GM06990 (cell line): ENCODE results near the gene USF2.

Experiments used
- DNase-seq: peaks from one replicate; pipeline ENCODE4 v3.0.0-alpha.2; 2011; ENCODE audit not compliant: insufficient read length; ENCODE audit errors: extremely low read depth
- H3K27me3 ChIP-seq: replicated peaks from 2 replicates; pipeline ENCODE4 v1.6.0; 2011; ENCODE audit warnings: low read length; ENCODE audit not compliant: control insufficient read depth, insufficient read depth
- H3K36me3 ChIP-seq: 2 replicates; pipeline ENCODE4 v1.5.1; 2011; ENCODE audit warnings: low read length; ENCODE audit not compliant: control insufficient read depth, insufficient read depth
- H3K4me3 ChIP-seq: replicated peaks from 2 replicates; pipeline ENCODE4 v1.5.1; 2011; ENCODE audit warnings: low read depth, mild to moderate bottlenecking, control low read depth, low read length
- TF ChIP-seq, protein P1 (sequence below): IDR thresholded peaks from 2 replicates; pipeline ENCODE4 v1.5.1; 2011; ENCODE audit warnings: low read length, control low read depth, mild to moderate bottlenecking, inconsistent platforms; ENCODE audit not compliant: insufficient read depth, poor library complexity, severe bottlenecking

The USF2 gene

DNA sequence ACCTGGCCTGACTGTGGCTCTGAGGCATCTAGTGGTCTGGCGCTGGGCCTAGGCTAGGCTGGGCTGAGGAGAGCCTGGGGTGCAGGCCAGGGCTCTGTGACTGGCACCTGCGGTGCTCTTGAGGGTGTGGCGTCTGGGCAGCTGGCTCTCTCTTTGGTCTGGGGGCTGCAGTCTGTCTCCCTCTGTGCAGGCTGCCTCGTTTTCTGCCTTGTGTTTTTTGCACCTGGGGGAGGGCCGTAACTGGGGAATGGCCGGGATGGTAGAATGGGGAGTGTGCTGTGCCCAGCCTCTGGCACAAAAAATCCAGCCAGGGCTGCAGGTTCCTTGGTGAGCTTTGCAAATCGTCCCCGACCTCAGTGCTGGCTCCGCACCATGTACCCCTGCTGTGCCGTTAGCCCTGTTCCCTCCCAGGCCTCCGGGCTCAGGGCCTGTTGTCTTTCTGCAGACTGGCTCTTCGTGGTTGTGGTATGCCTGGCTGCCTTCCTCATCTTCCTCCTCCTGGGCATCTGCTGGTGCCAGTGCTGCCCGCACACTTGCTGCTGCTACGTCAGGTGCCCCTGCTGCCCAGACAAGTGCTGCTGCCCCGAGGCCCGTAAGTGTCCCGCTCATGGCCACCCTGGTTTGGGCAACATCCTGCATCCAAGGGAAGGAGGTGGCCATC lies 6.5 kb upstream of the USF2 start:
- peaks cover 6% of the 10 kb centered on the region for H3K36me3 ChIP-seq
- TF ChIP-seq, protein P1, sequence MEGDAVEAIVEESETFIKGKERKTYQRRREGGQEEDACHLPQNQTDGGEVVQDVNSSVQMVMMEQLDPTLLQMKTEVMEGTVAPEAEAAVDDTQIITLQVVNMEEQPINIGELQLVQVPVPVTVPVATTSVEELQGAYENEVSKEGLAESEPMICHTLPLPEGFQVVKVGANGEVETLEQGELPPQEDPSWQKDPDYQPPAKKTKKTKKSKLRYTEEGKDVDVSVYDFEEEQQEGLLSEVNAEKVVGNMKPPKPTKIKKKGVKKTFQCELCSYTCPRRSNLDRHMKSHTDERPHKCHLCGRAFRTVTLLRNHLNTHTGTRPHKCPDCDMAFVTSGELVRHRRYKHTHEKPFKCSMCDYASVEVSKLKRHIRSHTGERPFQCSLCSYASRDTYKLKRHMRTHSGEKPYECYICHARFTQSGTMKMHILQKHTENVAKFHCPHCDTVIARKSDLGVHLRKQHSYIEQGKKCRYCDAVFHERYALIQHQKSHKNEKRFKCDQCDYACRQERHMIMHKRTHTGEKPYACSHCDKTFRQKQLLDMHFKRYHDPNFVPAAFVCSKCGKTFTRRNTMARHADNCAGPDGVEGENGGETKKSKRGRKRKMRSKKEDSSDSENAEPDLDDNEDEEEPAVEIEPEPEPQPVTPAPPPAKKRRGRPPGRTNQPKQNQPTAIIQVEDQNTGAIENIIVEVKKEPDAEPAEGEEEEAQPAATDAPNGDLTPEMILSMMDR: no peak
- no peak for DNase-seq
- no peak overlapping the region for H3K4me3 ChIP-seq
- no peaks in the 10 kb centered on the region for H3K27me3 ChIP-seq

DNA sequence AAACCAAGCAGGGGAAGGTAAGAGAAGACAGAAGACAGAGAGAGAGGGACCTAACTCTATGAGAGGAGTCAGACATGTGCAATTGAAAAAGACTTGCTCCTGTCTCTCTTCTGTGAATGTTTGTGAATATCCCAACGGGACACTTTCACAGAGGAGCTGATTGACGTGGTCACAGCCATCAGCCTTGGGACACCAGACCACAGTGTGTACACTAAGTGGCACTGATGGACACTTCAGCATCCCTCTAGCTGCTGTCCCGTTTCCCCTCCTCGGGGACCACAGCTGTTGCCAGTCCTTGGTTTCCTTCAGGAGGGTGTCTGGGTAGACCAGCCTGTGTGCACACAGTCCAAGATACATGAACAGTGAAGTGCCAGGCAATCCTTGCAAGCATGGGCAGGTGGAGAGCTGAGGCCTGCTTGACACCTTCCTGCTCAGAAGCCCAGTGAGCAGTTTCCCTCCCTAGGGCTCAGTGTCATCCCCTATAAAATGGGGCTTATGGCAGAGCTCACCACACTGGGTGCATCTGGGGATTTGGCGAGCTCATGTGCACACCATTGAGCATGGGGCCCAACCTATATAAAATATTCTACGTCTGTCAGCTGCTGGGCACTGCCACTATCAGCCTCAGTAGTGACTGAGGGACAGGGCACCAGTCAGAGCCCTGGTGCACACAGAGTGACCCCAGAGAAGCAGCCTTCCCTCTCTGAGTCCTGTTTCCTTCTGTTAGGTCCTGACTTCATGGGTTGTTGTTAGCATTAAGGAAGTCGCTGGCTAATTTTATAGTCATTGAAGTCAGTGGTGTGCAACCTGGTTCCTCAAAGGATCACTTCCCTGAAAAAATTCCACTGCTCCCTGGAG lies 4.3 kb upstream of the USF2 start:
- H3K27me3 ChIP-seq: no peaks in the 10 kb centered on the region
- no peak for DNase-seq
- no peak overlapping the region for H3K4me3 ChIP-seq
- TF ChIP-seq, protein P1: no peak
- peaks cover 6% of the 10 kb centered on the region for H3K36me3 ChIP-seq

DNA sequence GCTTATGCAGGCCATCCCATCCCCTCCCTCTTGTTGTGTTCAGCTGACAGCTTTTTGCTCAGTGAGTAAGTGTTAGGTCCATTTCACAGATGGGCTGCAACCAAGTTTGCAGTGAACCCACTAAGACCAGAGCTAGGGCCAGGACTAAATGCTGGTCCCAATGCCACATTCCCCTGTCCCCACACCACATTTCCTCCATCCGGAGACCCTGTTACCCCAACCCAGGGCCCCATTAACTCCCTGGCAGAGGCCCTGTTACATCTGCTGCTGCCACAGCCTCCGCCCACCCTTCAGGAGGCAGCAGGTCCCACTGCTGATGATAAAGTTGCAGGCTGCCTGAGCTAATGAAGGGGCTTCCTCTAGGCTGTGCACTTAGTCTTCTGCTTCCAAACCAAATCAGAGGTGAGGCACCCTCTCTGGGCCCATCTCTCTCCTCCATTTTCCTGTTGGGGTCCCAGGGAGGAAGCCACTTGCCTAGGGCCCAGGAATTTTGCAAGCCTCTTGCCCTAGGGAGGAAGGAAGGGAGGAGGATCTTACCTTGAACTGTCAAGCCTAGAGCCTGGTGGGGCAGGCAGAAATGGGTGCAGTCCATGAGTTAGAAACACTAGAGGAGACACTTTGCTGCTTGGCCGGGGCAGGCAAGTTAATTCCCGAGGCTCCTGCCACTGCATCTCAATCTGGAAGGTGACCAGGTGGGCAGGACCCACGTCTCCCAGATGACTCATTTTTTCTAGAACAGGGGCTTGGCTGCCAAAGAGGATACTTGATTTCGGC lies 3.4 kb upstream of the USF2 start:
- TF ChIP-seq, protein P1: no peak
- H3K27me3 ChIP-seq: no peaks in the 10 kb centered on the region
- peaks cover 6% of the 10 kb centered on the region for H3K36me3 ChIP-seq
- H3K4me3 ChIP-seq: no peak overlapping the region
- no peak for DNase-seq

DNA sequence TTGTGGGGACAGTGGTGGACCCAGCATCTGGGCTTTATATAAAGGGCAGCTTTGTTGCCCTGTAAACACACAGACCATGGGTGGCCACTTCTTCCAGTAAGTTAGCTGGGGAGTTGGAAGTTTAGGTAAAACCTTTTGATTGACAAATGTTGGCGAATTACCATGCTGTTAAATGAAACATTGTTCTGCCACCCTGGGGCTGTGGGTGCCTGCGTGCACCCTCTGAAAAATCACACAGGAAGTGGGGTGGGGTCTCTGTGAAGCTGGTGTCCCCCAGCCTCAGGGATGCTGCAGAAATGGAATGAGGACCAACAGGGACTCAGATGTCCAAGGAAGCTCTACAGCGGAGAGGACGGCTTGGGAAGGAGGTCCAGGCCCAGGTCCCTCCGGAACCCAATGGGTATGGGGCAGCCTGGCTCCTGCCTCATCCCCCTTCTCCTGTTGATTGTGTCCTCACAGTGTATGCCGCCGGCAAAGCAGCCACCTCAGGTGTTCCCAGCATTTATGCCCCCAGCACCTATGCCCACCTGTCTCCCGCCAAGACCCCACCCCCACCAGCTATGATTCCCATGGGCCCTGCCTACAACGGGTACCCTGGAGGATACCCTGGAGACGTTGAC lies 2.8 kb upstream of the USF2 start:
- peaks cover 8% of the 10 kb centered on the region for H3K36me3 ChIP-seq
- no peaks in the 10 kb centered on the region for H3K27me3 ChIP-seq
- no peak for DNase-seq
- H3K4me3 ChIP-seq: no peak overlapping the region; the same call in 1 of the 2 replicates
- TF ChIP-seq, protein P1: no peak

DNA sequence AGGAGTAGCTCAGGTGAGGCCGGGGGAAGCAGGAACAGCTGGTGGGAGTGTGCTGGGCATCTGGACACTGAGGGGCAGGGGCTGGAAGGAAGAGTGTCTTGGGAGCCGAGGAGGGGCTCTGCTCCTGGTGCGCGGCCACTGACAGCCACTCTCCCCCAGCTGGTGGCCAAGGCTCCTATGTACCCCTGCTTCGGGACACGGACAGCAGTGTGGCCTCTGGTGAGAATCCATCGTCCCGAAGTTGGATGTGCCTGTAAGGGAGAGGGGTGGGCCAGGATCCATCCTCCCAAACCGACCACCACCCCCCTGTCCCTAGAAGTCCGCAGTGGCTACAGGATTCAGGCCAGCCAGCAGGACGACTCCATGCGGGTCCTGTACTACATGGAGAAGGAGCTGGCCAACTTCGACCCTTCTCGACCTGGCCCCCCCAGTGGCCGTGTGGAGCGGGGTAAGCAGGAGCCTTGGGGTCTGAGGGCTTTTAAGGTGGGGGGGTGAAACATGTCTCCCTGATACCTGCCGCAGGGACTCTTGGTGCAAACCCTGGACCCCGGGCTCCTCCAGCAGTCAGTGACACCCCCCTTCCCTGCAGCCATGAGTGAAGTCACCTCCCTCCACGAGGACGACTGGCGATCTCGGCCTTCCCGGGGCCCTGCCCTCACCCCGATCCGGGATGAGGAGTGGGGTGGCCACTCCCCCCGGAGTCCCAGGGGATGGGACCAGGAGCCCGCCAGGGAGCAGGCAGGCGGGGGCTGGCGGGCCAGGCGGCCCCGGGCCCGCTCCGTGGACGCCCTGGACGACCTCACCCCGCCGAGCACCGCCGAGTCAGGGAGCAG lies 2.0 kb upstream of the USF2 start:
- Histone ChIP-seq H3K36me3 (peaks cover 15% of the 10 kb centered on the region), H3K4me3 (peak overlapping the region; percentile 85), H3K27me3 (no peaks in the 10 kb centered on the region)
- DNase-seq: no peak
- TF ChIP-seq, protein P1: no peak
